Mucosa of descending colon (tissue), 3 donors: ENCODE measurements around the gene PSMD1. TPM values are rescaled to one million over a fixed set of nuclear protein-coding genes. Genes with fewer than 3 reads are reported as not detected.
A peak's percentile ranks its signal among the peaks of the same experiment; 100 is the strongest.

Source experiments
- ATAC-seq: fragments of 200-7000 bp; cut with Tn5 transposase; one replicate; pipeline ENCODE4 v1.9.1; 2020; ENCODE audit warnings: mild to moderate bottlenecking, moderate library complexity
- DNase-seq, 3 donors: peaks; one replicate each; pipeline ENCODE4 v3.0.0-alpha.2; 2020
- H3K36me3 ChIP-seq: fragments of 200-600 bp; one replicate; pipeline ENCODE4 v1.8.0; 2021; ENCODE audit warnings: low read depth, mild to moderate bottlenecking
- H3K4me1 ChIP-seq: fragments of 200-600 bp; one replicate; pipeline ENCODE4 v1.8.0; 2021; ENCODE audit warnings: low read depth, mild to moderate bottlenecking
- H3K4me3 ChIP-seq: fragments of 200-600 bp; one replicate; pipeline ENCODE4 v1.8.0; 2021; ENCODE audit warnings: mild to moderate bottlenecking
- H3K9me3 ChIP-seq: fragments of 200-600 bp; one replicate; pipeline ENCODE4 v1.8.0; 2021; ENCODE audit warnings: mild to moderate bottlenecking
- CTCF ChIP-seq: fragments of 200-600 bp; IDR thresholded peaks from one replicate; pipeline ENCODE4 v1.8.0; 2022; ENCODE audit warnings: antibody characterized with exemption, mild to moderate bottlenecking
- intact Hi-C, 2 donors: fragments of 100-400 bp; cut with DNase I in 1 of 2; cut with micrococcal nuclease in 1 of 2; formaldehyde crosslinking; loops; one replicate each; pipeline versions ENCODE4 v1.11.0 to v1.11.1; 2022; cut with DNase I, micrococcal nuclease
- total RNA-seq, 3 donors: library from RNA; stranded (reverse); fragmentation: NEBNext Ultra II Directional in 2 of 3; extraction: Animal tissue kit (Norgen Biotek cat#: 25700) in 2 of 3; gene quantifications; one replicate each; pipeline versions ENCODE4 v1.2.1 to v1.2.4, GENCODE V29; 2021 to 2023
- donor health status: DM: no; HTN: no; CAD: no; lungs with moderate emphysema.
- donor health status: DM: no; HTN: no; CAD: no.
- donor health status: DM: no; HTN: yes; CAD: no.

The PSMD1 gene
- total RNA-seq, 3 donors from 2014 or later, result 68.1 to 90.4 (median 76.6) TPM

- Histone ChIP-seq H3K4me1 (peaks cover 4% of the 10 kb centered on the region), H3K36me3 (no peaks in the 10 kb centered on the region), H3K4me3 (no peak overlapping the region), H3K9me3 (no peaks in the 10 kb centered on the region)
- TF ChIP-seq CTCF, result no peak
- ATAC-seq, result peak; percentile 62
- peak in 1 of 3 donors; percentile 25 for DNase-seq
- intact Hi-C loops, result no loop called here
Observed at GRCh38 chr2:231039821-231040364, 16.8 kb upstream of the PSMD1 start.

- no peak for ATAC-seq
- Histone ChIP-seq H3K4me3 (no peak overlapping the region), H3K4me1 (peaks cover 4% of the 10 kb centered on the region), H3K36me3 (no peaks in the 10 kb centered on the region), H3K9me3 (no peaks in the 10 kb centered on the region)
- TF ChIP-seq CTCF, result no peak
- intact Hi-C loops, result no loop called here
- DNase-seq, result no peak
Observed at GRCh38 chr2:231041061-231041689, 15.5 kb upstream of the PSMD1 start.

- DNase-seq (no peak), ATAC-seq (no peak)
- TF ChIP-seq CTCF, result no peak
- intact Hi-C loops, result no loop called here
- Histone ChIP-seq H3K36me3 (no peaks in the 10 kb centered on the region), H3K4me1 (peaks cover 8% of the 10 kb centered on the region), H3K4me3 (no peak overlapping the region), H3K9me3 (no peaks in the 10 kb centered on the region)
Observed at GRCh38 chr2:231043796-231044195, 12.9 kb upstream of the PSMD1 start.

GRCh38 chr2:231046916-231047273 lies 9.8 kb upstream of the PSMD1 start:
- no peaks in the 10 kb centered on the region for H3K9me3 ChIP-seq
- intact Hi-C loops, result no loop called here

GRCh38 chr2:231047274-231047922 lies 9.3 kb upstream of the PSMD1 start:
- no peaks in the 10 kb centered on the region for H3K36me3 ChIP-seq
- DNase-seq (peak in 1 of 3 donors; percentile 38), ATAC-seq (no peak)
- no peak for TF ChIP-seq CTCF
- H3K9me3 ChIP-seq, result no peaks in the 10 kb centered on the region
- peaks cover 29% of the 10 kb centered on the region for H3K4me1 ChIP-seq
- H3K4me3 ChIP-seq, result no peak overlapping the region
- intact Hi-C loops, result no loop called here

More at GRCh38 chr2:231046916-231047273, 9.8 kb upstream of the PSMD1 start:
- no peak for TF ChIP-seq CTCF
- H3K4me1 ChIP-seq, result peaks cover 26% of the 10 kb centered on the region
- no peak overlapping the region for H3K4me3 ChIP-seq
- DNase-seq (peak in 1 of 3 donors; percentile 27), ATAC-seq (no peak)
- no peaks in the 10 kb centered on the region for H3K36me3 ChIP-seq
